Lower lobe of right lung (tissue), 2 donors: ENCODE data around the gene MIGA2. TPM values are rescaled to one million over a fixed set of nuclear protein-coding genes. Genes with fewer than 3 reads are reported as not detected.
A peak's percentile ranks its signal among the peaks of the same experiment; 100 is the strongest.

Source experiments
- ATAC-seq, 2 donors: fragments of 200-7000 bp; cut with Tn5 transposase; one replicate each; pipeline ENCODE4 v1.9.1; 2020 to 2022; ENCODE audit warnings: mild to moderate bottlenecking in 2 of 2, moderate library complexity in 2 of 2
- DNase-seq: peaks from one replicate; pipeline ENCODE4 v3.0.0-alpha.2; 2020
- H3K27ac ChIP-seq: fragments of 200-600 bp; one replicate; pipeline ENCODE4 v1.8.0; 2022
- H3K27me3 ChIP-seq: fragments of 200-600 bp; one replicate; pipeline ENCODE4 v1.8.0; 2022; ENCODE audit warnings: low read depth
- H3K36me3 ChIP-seq: fragments of 200-600 bp; one replicate; pipeline ENCODE4 v1.8.0; 2022; ENCODE audit warnings: mild to moderate bottlenecking
- H3K4me1 ChIP-seq: fragments of 200-600 bp; one replicate; pipeline ENCODE4 v1.8.0; 2022
- H3K4me3 ChIP-seq: fragments of 200-600 bp; one replicate; pipeline ENCODE4 v1.8.0; 2022; ENCODE audit warnings: mild to moderate bottlenecking
- H3K9me3 ChIP-seq: fragments of 200-600 bp; one replicate; pipeline ENCODE4 v1.8.0; 2022
- CTCF ChIP-seq: fragments of 200-600 bp; IDR thresholded peaks from one replicate; pipeline ENCODE4 v1.8.0; 2022; ENCODE audit warnings: antibody characterized with exemption, mild to moderate bottlenecking
- intact Hi-C: fragments of 100-400 bp; cut with DNase I; formaldehyde crosslinking; loops from one replicate; pipeline ENCODE4 v1.11.0; 2022
- total RNA-seq: library from RNA; stranded (reverse); fragmentation: NEBNext Ultra II Directional; extraction: Animal tissue kit (Norgen Biotek cat#: 25700); gene quantifications from one replicate; pipeline ENCODE4 v1.2.1, GENCODE V29; 2021
- donor health status: DM: no; HTN: yes; CAD: no; lungs with severe emphysema.

The MIGA2 gene
- total RNA-seq, 1 donor from 2014 or later: 21.2 TPM

- peaks cover 76% of the 10 kb centered on the region for H3K36me3 ChIP-seq
- H3K4me1 ChIP-seq: no peaks in the 10 kb centered on the region
- H3K9me3 ChIP-seq: no peaks in the 10 kb centered on the region
- intact Hi-C loops: no loop called here
- H3K27me3 ChIP-seq: no peaks in the 10 kb centered on the region
- TF ChIP-seq CTCF: no peak
- ATAC-seq (no peak), DNase-seq (no peak)
- H3K4me3 ChIP-seq: no peak overlapping the region
- H3K27ac ChIP-seq: no peak overlapping the region
Observed at GRCh38 chr9:129059796-129060785, 23.7 kb downstream of the MIGA2 start.

- ATAC-seq (no peak), DNase-seq (no peak)
- no peak for TF ChIP-seq CTCF
- intact Hi-C loops: no loop called here
- Histone ChIP-seq H3K4me1 (no peaks in the 10 kb centered on the region), H3K27me3 (no peaks in the 10 kb centered on the region), H3K27ac (no peak overlapping the region), H3K9me3 (no peaks in the 10 kb centered on the region), H3K4me3 (no peak overlapping the region), H3K36me3 (peaks cover 83% of the 10 kb centered on the region)
Observed at GRCh38 chr9:129060991-129061390, 24.6 kb downstream of the MIGA2 start.

- no peak for TF ChIP-seq CTCF
- Histone ChIP-seq H3K27me3 (no peaks in the 10 kb centered on the region), H3K4me1 (no peaks in the 10 kb centered on the region), H3K4me3 (no peak overlapping the region), H3K27ac (no peak overlapping the region), H3K9me3 (no peaks in the 10 kb centered on the region), H3K36me3 (peaks cover 79% of the 10 kb centered on the region)
- ATAC-seq (peak in 1 of 2 donors; percentile 17), DNase-seq (no peak)
- intact Hi-C loops: no loop called here
Observed at GRCh38 chr9:129063061-129063460, 26.6 kb downstream of the MIGA2 start.

- no peaks in the 10 kb centered on the region for H3K27me3 ChIP-seq
- no peak for TF ChIP-seq CTCF
- no peaks in the 10 kb centered on the region for H3K9me3 ChIP-seq
- no peak overlapping the region for H3K4me3 ChIP-seq
- H3K4me1 ChIP-seq: no peaks in the 10 kb centered on the region
- intact Hi-C loops: no loop called here
- DNase-seq (no peak), ATAC-seq (no peak)
- H3K36me3 ChIP-seq: peaks cover 85% of the 10 kb centered on the region
- no peak overlapping the region for H3K27ac ChIP-seq
Observed at GRCh38 chr9:129064499-129064908, 28.1 kb downstream of the MIGA2 start.

- ATAC-seq: no peak
- Histone ChIP-seq H3K4me3 (no peak overlapping the region), H3K27ac (no peak overlapping the region), H3K36me3 (peaks cover 66% of the 10 kb centered on the region), H3K4me1 (no peaks in the 10 kb centered on the region), H3K9me3 (no peaks in the 10 kb centered on the region), H3K27me3 (no peaks in the 10 kb centered on the region)
- DNase-seq: no peak
- TF ChIP-seq CTCF: no peak
- intact Hi-C loops: no loop called here
Observed at GRCh38 chr9:129068110-129068509, 31.7 kb downstream of the MIGA2 start.
